Right lobe of liver (tissue), 6 donors: Measurements from ENCODE around the gene PCSK4. TPM values are rescaled to one million over a fixed set of nuclear protein-coding genes. Genes with fewer than 3 reads are reported as not detected.

Source experiments
- ATAC-seq, 4 donors: fragments of 200-7000 bp; cut with Tn5 transposase; one replicate each; pipeline ENCODE4 v1.9.1; 2020; ENCODE audit warnings: mild to moderate bottlenecking in 4 of 4, moderate library complexity in 4 of 4
- DNase-seq, 3 donors: peaks; one replicate each; pipeline ENCODE4 v3.0.0-alpha.2; 2020
- H3K27ac ChIP-seq, 3 donors: fragments of 200-600 bp; one replicate each; pipeline ENCODE4 v1.8.0; 2022
- H3K27me3 ChIP-seq, 2 donors: fragments of 200-600 bp; one replicate each; pipeline ENCODE4 v1.8.0; 2022
- H3K36me3 ChIP-seq, 4 donors: fragments of 200-600 bp; sonication (generic) in 1 of 4; one replicate each; pipeline versions ENCODE4 v1.5.1 to v1.8.0; 2017 to 2022; ENCODE audit warnings: control low read depth in 1 of 4
- H3K4me1 ChIP-seq, 4 donors: fragments of 200-600 bp; sonication (generic) in 1 of 4; one replicate each; pipeline versions ENCODE4 v1.5.1 to v1.8.0; 2017 to 2022; ENCODE audit warnings: control low read depth in 1 of 4
- H3K4me3 ChIP-seq, 3 donors: fragments of 200-600 bp; one replicate each; pipeline ENCODE4 v1.8.0; 2022
- H3K9me3 ChIP-seq, 4 donors: fragments of 200-600 bp; sonication (generic) in 1 of 4; one replicate each; pipeline versions ENCODE4 v1.5.1 to v1.8.0; 2017 to 2022; ENCODE audit warnings: control low read depth in 1 of 4
- CTCF ChIP-seq, 4 donors: fragments of 200-600 bp in 3 of 4; fragments of 450-650 bp in 1 of 4; IDR thresholded peaks; one replicate each; pipeline versions ENCODE4 v1.5.1 to v1.8.0; 2016 to 2022; ENCODE audit warnings: antibody characterized with exemption in 4 of 4, mild to moderate bottlenecking in 2 of 4
- POLR2A ChIP-seq: fragments of 450-650 bp; IDR thresholded peaks from one replicate; pipeline ENCODE4 v1.6.1; 2017; ENCODE audit warnings: antibody characterized with exemption, mild to moderate bottlenecking
- WGBS: methylation state at CpG from one replicate; pipeline ENCODE4 v1.1.6; 2018; ENCODE audit warnings: low coverage, low lambda C conversion rate; ENCODE audit not compliant: insufficient coverage; ENCODE audit errors: missing lambda C conversion rate; 5-methylcytosine and 5-hydroxymethylcytosine counted together
- intact Hi-C, 2 donors: fragments of 100-400 bp; cut with DNase I; formaldehyde crosslinking; loops; one replicate each; pipeline versions ENCODE4 v1.11.2 to v1.14.1; 2022
- total RNA-seq, 6 experiments: library from RNA; depleted of rRNA in 2 of 6; stranded (reverse); fragments of >200 nt in 2 of 6; fragmentation: NEBNext Ultra II Directional in 3 of 6; extraction: Animal tissue kit (Norgen Biotek cat#: 25700) in 3 of 6; gene quantifications; one replicate each; pipeline versions ENCODE4 v1.1.0 to v1.2.4, GENCODE V29; 2016 to 2023
- donor health status: DM: no; HTN: yes; CAD: no.
- donor health status: DM: no; HTN: no; CAD: no.
- donor health status: DM: no; HTN: no; CAD: no.
- donor health status: DM: no; HTN: yes; CAD: no.
- donor health status: DM: no; HTN: yes; CAD: no.

Gene PCSK4
- total RNA-seq, 6 experiments from 2014 or later: 2.0 to 8.0 (median 3.6) TPM

GRCh38 chr19:1470055-1470304, 20.2 kb downstream of the PCSK4 start:
- no peak for DNase-seq
- H3K4me1 ChIP-seq: peaks cover 0 to 49% (median 10%) of the 10 kb centered on the region in 4 donors

GRCh38 chr19:1469255-1470054, 20.7 kb downstream of the PCSK4 start:
- Histone ChIP-seq H3K27me3 (peaks cover 0 to 41% of the 10 kb centered on the region in 2 donors), H3K9me3 (no peaks in the 10 kb centered on the region), H3K27ac (no peak overlapping the region), H3K36me3 (no peaks in the 10 kb centered on the region), H3K4me3 (peak overlapping the region in 1 of 3 donors; percentile 33), H3K4me1 (peaks cover 0 to 49% (median 10%) of the 10 kb centered on the region in 4 donors)
- intact Hi-C loops: no loop called here
- ATAC-seq (peak in 2 of 4 donors; percentile 1 to 4), DNase-seq (peak in 1 of 3 donors; percentile 25)
- TF ChIP-seq POLR2A (no peak), CTCF (IDR thresholded peaks at IDR 0.05) (no peak)
- 0% methylated on average over 3 of the region's 117 CpGs for WGBS

More at GRCh38 chr19:1470055-1470304, 20.2 kb downstream of the PCSK4 start:
- intact Hi-C loops: no loop called here
- TF ChIP-seq CTCF (IDR thresholded peaks at IDR 0.05) (no peak), POLR2A (no peak)
- H3K27ac ChIP-seq: no peak overlapping the region
- H3K27me3 ChIP-seq: peaks cover 0 to 41% of the 10 kb centered on the region in 2 donors
- peak in 2 of 4 donors; percentile 5 to 6 for ATAC-seq
- no peaks in the 10 kb centered on the region for H3K36me3 ChIP-seq
- WGBS: no CpG with 5 or more reads among the region's 22 CpGs
- no peaks in the 10 kb centered on the region for H3K9me3 ChIP-seq
- H3K4me3 ChIP-seq: peak overlapping the region in 2 of 3 donors; percentile 18 to 33

- Histone ChIP-seq H3K9me3 (no peaks in the 10 kb centered on the region), H3K27me3 (peaks cover 0 to 41% of the 10 kb centered on the region in 2 donors), H3K27ac (no peak overlapping the region), H3K4me1 (peaks cover 0 to 49% (median 10%) of the 10 kb centered on the region in 4 donors), H3K36me3 (no peaks in the 10 kb centered on the region), H3K4me3 (no peak overlapping the region)
- intact Hi-C loops: no loop called here
- ATAC-seq (peak; percentile 16 to 37 (median 26)), DNase-seq (peak in 1 of 3 donors; percentile 66)
- WGBS: 0% methylated on average over 6 of the region's 47 CpGs
- TF ChIP-seq POLR2A (no peak), CTCF (IDR thresholded peaks at IDR 0.05) (peak in 1 of 4 donors; percentile 15)
Observed at GRCh38 chr19:1468821-1469254, 21.3 kb downstream of the PCSK4 start.

GRCh38 chr19:1468274-1468820, 21.8 kb downstream of the PCSK4 start:
- Histone ChIP-seq H3K4me3 (no peak overlapping the region), H3K27me3 (peaks cover 0 to 41% of the 10 kb centered on the region in 2 donors), H3K4me1 (peaks cover 0 to 49% (median 10%) of the 10 kb centered on the region in 4 donors), H3K36me3 (no peaks in the 10 kb centered on the region), H3K9me3 (no peaks in the 10 kb centered on the region), H3K27ac (no peak overlapping the region)
- WGBS: no CpG with 5 or more reads among the region's 49 CpGs
- ATAC-seq (no peak), DNase-seq (no peak)
- TF ChIP-seq CTCF (IDR thresholded peaks at IDR 0.05) (no peak), POLR2A (no peak)
- intact Hi-C loops: no loop called here
